Mucosa of stomach (tissue), 1 donor: Measurements from ENCODE around the gene ZNF716.
"Not testable (repeated sequence)": the region's sequence is repeated elsewhere in the genome, so short reads cannot be mapped to it uniquely, and the experiment has no call there.

Experiments used
- H3K27me3 ChIP-seq: one replicate; pipeline ENCODE4 v1.7.0; 2013; ENCODE audit warnings: mild to moderate bottlenecking, low read length; ENCODE audit not compliant: control insufficient read depth, insufficient read depth
- H3K36me3 ChIP-seq: one replicate; pipeline ENCODE4 v1.7.0; 2013; ENCODE audit warnings: low read length; ENCODE audit not compliant: control insufficient read depth, insufficient read depth
- H3K4me1 ChIP-seq: one replicate; pipeline ENCODE4 v1.7.0; 2013; ENCODE audit warnings: mild to moderate bottlenecking, low read length; ENCODE audit not compliant: control insufficient read depth, insufficient read depth
- H3K4me3 ChIP-seq: one replicate; pipeline ENCODE4 v1.7.0; 2013; ENCODE audit warnings: low read length
- H3K9ac ChIP-seq: one replicate; pipeline ENCODE4 v1.7.0; 2013; ENCODE audit warnings: mild to moderate bottlenecking, low read length, moderate library complexity
- H3K9me3 ChIP-seq: one replicate; pipeline ENCODE4 v1.7.0; 2013; ENCODE audit warnings: mild to moderate bottlenecking, low read length, moderate library complexity; ENCODE audit not compliant: control insufficient read depth
- donor health status: Pancreatic carcinoma.

Gene ZNF716

DNA sequence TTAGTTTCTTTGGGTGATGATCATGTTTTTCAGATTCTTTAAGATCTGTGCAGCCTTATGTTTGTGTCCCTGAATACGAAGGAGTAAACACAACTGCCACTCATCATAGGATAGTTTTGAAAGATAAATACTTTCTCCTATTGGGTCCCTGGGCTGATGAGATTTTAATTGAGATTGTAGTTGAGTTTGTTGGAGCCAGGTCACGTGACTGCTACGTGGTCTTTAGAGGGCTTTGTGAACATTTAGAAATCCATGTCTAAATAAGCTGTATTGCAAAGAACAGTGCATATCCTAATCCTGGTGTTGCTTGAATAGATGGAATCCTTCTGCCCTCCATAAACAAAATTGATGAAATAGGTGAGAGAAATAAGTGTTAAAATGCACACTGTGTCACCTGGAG, 17.4 kb upstream of the ZNF716 start:
- no peak overlapping the region for H3K4me3 ChIP-seq
- no peaks in the 10 kb centered on the region for H3K27me3 ChIP-seq
- no peak overlapping the region for H3K9ac ChIP-seq
- no peaks in the 10 kb centered on the region for H3K9me3 ChIP-seq
- no peaks in the 10 kb centered on the region for H3K36me3 ChIP-seq
- no peaks in the 10 kb centered on the region for H3K4me1 ChIP-seq

DNA sequence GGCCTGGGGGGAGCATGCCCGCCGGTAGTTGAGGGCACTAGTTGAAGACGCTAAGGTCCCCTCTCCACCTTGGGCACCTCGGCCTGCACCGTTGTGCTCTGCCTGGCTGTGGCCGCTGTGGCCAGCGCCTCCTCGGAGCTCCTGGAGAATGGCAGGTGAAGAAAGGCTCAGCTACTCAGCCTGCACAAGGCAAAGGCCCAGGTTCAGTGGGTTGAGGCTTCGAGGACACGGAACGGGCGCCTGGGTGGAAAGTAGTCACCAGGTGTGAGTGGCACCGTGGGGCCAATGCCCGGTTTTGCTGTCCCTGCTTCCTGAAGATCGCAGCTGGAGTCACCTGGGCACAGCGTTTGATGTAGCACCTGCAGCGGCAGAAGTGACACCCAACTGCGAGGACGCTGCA, 12.4 kb upstream of the ZNF716 start:
- Histone ChIP-seq H3K9ac (no peak overlapping the region), H3K4me3 (no peak overlapping the region), H3K27me3 (no peaks in the 10 kb centered on the region), H3K4me1 (no peaks in the 10 kb centered on the region), H3K36me3 (no peaks in the 10 kb centered on the region), H3K9me3 (no peaks in the 10 kb centered on the region)

- Histone ChIP-seq H3K27me3 (no peaks in the 10 kb centered on the region), H3K9ac (no peak overlapping the region), H3K9me3 (no peaks in the 10 kb centered on the region), H3K36me3 (no peaks in the 10 kb centered on the region), H3K4me1 (no peaks in the 10 kb centered on the region), H3K4me3 (no peak overlapping the region)
These were observed 11.7 kb upstream of the ZNF716 start for GRCh38 chr7:57438244-57438643.

- no peak overlapping the region for H3K9ac ChIP-seq
- no peaks in the 10 kb centered on the region for H3K27me3 ChIP-seq
- H3K36me3 ChIP-seq: no peaks in the 10 kb centered on the region
- no peaks in the 10 kb centered on the region for H3K4me1 ChIP-seq
- H3K4me3 ChIP-seq: no peak overlapping the region
- H3K9me3 ChIP-seq: no peaks in the 10 kb centered on the region
These were observed 6.4 kb upstream of the ZNF716 start for GRCh38 chr7:57443567-57443966.

DNA sequence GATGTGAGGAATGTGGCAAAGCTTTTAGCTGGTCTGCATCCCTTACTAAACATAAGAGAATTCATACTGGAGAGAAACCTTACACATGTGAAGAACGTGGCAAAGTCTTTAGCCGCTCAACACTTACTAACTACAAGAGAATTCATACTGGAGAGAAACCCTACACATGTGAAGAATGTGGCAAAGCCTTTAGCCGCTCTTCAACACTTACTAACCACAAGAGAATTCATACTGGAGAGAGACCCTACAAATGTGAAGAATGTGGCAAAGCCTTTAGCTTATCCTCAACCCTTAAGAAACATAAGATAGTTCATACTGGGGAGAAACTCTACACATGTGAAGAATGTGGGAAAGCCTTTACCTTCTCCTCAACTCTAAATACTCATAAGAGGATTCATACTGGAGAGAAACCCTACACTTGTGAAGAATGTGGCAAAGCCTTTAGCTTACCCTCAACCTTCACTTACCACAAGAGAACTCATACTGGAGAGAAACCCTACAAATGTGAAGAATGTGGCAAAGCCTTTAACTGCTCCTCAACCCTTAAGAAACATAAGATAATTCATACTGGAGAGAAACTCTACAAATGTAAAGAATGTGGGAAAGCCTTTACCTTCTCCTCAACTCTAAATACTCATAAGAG, 19.3 kb downstream of the ZNF716 start:
- not testable (repeated sequence) for H3K36me3 ChIP-seq, H3K4me1 ChIP-seq, H3K9ac ChIP-seq, H3K4me3 ChIP-seq, H3K27me3 ChIP-seq, H3K9me3 ChIP-seq

DNA sequence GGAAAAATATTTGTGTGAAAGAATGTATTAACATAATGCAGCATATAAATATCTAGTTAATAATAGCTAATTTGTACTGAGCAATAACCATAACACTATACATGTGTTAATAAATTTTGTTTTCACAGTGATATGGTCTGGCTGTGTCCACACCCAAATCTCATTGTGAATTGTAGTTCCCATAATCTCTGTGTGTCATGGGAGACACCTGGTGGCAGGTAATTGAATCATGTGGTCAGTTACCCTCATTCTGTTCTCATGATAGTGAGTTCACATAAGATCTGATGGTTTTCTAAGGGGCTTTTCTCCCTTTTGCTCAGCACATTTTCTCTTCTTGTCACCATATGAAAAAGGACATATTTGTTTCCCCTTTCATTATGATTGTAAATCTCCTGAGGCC, 30.3 kb downstream of the ZNF716 start:
- not testable (repeated sequence) for H3K9me3 ChIP-seq, H3K4me3 ChIP-seq

GRCh38 chr7:57485022-57485421, 35.0 kb downstream of the ZNF716 start:
- not testable (repeated sequence) for H3K9ac ChIP-seq, H3K36me3 ChIP-seq, H3K4me3 ChIP-seq, H3K4me1 ChIP-seq, H3K9me3 ChIP-seq, H3K27me3 ChIP-seq

More for the DNA sequence above, 30.3 kb downstream of the ZNF716 start:
- H3K36me3 ChIP-seq, H3K27me3 ChIP-seq, H3K9ac ChIP-seq, H3K4me1 ChIP-seq: not testable (repeated sequence)

GRCh38 chr7:57487957-57488356, 38.0 kb downstream of the ZNF716 start:
- Histone ChIP-seq H3K27me3 (no peaks in the 10 kb centered on the region), H3K9me3 (no peaks in the 10 kb centered on the region), H3K9ac (no peak overlapping the region), H3K4me3 (no peak overlapping the region), H3K4me1 (no peaks in the 10 kb centered on the region), H3K36me3 (no peaks in the 10 kb centered on the region)

GRCh38 chr7:57495111-57495510, 45.1 kb downstream of the ZNF716 start:
- H3K9me3 ChIP-seq, H3K9ac ChIP-seq, H3K4me1 ChIP-seq, H3K36me3 ChIP-seq, H3K27me3 ChIP-seq, H3K4me3 ChIP-seq: not testable (repeated sequence)

DNA sequence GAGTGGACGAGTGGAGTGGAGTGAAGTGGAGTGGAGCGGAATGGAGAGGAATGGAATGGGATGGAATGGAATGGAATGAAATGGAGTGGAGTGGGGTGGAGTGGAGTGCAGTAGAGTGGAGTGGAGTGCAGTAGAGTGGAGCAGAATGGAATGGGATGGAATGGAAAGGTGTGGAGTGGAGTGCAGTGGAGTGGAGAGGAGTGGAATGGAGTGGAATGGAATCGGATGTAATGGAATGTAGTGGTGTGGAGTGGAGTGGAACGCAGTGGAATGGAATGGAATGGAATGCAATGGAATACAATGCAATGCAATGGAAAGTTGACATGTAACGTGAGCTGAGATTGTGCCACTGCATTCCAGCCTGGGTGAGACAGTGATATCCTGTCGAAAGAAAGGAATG, 46.4 kb downstream of the ZNF716 start:
- no peaks in the 10 kb centered on the region for H3K36me3 ChIP-seq

DNA sequence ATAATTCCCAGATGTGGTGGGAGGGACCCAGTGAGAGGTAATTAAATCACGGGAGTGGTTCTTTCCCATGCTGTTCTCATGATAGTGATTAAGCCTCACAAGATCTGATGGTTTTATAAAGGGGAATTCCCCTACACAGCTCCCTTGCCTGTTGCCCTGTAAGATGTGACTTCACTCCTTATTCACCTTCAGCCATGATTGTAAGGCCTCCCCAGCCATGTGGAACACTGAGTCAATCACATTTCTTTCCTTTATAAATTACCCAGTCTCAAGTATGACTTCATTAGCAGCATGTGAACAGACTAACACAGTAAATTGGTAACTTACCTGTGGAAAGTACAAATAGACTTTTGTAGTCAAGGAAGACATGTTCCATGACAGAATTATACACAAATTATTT, 55.2 kb downstream of the ZNF716 start:
- no peak overlapping the region for H3K9ac ChIP-seq
- no peaks in the 10 kb centered on the region for H3K27me3 ChIP-seq
- H3K36me3 ChIP-seq: no peaks in the 10 kb centered on the region
- no peaks in the 10 kb centered on the region for H3K4me1 ChIP-seq
- H3K9me3 ChIP-seq: no peaks in the 10 kb centered on the region
- H3K4me3 ChIP-seq: no peak overlapping the region

More for the DNA sequence above, 46.4 kb downstream of the ZNF716 start:
- Histone ChIP-seq H3K27me3 (no peaks in the 10 kb centered on the region), H3K4me3 (no peak overlapping the region), H3K9me3 (no peaks in the 10 kb centered on the region), H3K9ac (no peak overlapping the region), H3K4me1 (no peaks in the 10 kb centered on the region)
